WERI-Rb-1 (cell line): ENCODE data around the gene RNU6-7.

ENCODE experiments used
- DNase-seq: peaks from one replicate; pipeline ENCODE4 v3.0.0-alpha.2; 2020
- H3K27ac ChIP-seq: fragments of 250-450 bp; sonication (Bioruptor Pico); 2 replicates; pipeline ENCODE4 v1.5.1; 2020; ENCODE audit warnings: mild to moderate bottlenecking, moderate library complexity
- H3K27me3 ChIP-seq: fragments of 250-450 bp; sonication (Bioruptor Pico); 2 replicates; pipeline ENCODE4 v1.5.1; 2021; ENCODE audit warnings: mild to moderate bottlenecking, low read depth, moderate library complexity; ENCODE audit not compliant: insufficient read depth, severe bottlenecking
- H3K36me3 ChIP-seq: fragments of 250-450 bp; sonication (Bioruptor Pico); 2 replicates; pipeline ENCODE4 v1.5.1; 2020; ENCODE audit warnings: mild to moderate bottlenecking, moderate library complexity
- H3K4me3 ChIP-seq: 2 replicates; pipeline ENCODE4 v1.5.1; 2011; ENCODE audit warnings: low read depth, mild to moderate bottlenecking, control low read depth, low read length
- H3K9me3 ChIP-seq: fragments of 250-450 bp; sonication (Bioruptor Pico); 2 replicates; pipeline ENCODE4 v1.5.1; 2021; ENCODE audit warnings: mild to moderate bottlenecking, moderate library complexity; ENCODE audit not compliant: severe bottlenecking
- TF ChIP-seq, protein P1 (sequence below): IDR thresholded peaks from 2 replicates; pipeline ENCODE4 v1.5.1; 2011; ENCODE audit warnings: low read depth, mild to moderate bottlenecking, control low read depth, inconsistent platforms, low read length

The RNU6-7 gene

DNA sequence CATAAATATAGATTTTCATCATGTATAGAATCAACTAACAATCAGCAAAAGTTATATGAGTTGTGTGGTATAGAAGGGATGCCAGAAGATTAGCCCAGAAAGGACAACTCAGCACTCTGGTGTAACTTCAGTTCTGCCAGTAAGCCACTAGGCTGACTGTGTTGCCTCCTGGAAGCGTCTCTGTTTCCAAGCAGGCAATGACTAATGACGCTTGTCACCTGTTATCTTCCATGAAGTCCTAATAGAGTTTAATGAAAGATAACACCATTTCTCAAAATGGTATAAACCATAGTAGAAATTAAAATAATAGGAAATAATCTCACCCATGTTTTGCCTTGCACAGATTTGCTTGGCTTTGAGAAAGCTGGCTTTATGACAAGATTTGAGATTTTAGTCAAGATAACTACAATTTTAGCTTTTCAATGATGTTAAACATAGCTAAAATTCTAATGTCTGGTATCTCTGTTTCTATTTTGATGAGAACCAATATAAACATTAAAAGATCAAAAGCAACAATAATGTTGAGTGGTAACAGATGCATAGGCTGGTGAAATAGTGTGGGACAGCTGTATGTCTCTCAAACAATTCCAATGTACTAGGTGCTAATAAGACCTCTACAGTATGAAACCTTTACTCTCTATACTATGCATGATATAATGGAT lies 9.0 kb upstream of the RNU6-7 start:
- Histone ChIP-seq H3K9me3 (no peaks in the 10 kb centered on the region), H3K27ac (no peak overlapping the region), H3K27me3 (no peaks in the 10 kb centered on the region), H3K4me3 (no peak overlapping the region), H3K36me3 (no peaks in the 10 kb centered on the region)
- TF ChIP-seq, protein P1, sequence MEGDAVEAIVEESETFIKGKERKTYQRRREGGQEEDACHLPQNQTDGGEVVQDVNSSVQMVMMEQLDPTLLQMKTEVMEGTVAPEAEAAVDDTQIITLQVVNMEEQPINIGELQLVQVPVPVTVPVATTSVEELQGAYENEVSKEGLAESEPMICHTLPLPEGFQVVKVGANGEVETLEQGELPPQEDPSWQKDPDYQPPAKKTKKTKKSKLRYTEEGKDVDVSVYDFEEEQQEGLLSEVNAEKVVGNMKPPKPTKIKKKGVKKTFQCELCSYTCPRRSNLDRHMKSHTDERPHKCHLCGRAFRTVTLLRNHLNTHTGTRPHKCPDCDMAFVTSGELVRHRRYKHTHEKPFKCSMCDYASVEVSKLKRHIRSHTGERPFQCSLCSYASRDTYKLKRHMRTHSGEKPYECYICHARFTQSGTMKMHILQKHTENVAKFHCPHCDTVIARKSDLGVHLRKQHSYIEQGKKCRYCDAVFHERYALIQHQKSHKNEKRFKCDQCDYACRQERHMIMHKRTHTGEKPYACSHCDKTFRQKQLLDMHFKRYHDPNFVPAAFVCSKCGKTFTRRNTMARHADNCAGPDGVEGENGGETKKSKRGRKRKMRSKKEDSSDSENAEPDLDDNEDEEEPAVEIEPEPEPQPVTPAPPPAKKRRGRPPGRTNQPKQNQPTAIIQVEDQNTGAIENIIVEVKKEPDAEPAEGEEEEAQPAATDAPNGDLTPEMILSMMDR, result no peak
- no peak for DNase-seq

GRCh38 chr14:32193532-32193931 lies 8.3 kb upstream of the RNU6-7 start:
- TF ChIP-seq, protein P1, result no peak
- Histone ChIP-seq H3K27me3 (no peaks in the 10 kb centered on the region), H3K36me3 (no peaks in the 10 kb centered on the region), H3K4me3 (no peak overlapping the region), H3K9me3 (no peaks in the 10 kb centered on the region), H3K27ac (no peak overlapping the region)
- no peak for DNase-seq

DNA sequence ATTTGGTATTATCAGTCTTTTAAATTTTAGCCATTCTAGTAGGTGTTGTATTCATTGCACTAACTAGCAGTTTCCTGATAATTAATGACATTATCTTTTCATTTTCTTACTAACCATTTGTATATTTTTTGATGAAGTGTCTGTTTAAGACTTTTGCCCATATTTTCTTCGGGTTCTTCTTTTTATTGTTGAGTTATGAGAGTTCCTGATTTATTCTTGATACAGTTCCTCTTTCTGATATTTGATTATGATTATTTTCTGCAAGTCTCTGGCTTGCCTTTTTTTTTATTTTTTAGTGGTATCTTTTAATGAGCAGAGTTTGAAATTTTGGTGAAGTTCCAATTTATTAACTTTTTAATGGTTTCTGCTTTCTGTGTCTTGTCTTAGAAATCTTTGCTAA lies 6.2 kb upstream of the RNU6-7 start:
- H3K9me3 ChIP-seq, result no peaks in the 10 kb centered on the region
- TF ChIP-seq, protein P1, result no peak
- H3K4me3 ChIP-seq, result no peak overlapping the region

DNA sequence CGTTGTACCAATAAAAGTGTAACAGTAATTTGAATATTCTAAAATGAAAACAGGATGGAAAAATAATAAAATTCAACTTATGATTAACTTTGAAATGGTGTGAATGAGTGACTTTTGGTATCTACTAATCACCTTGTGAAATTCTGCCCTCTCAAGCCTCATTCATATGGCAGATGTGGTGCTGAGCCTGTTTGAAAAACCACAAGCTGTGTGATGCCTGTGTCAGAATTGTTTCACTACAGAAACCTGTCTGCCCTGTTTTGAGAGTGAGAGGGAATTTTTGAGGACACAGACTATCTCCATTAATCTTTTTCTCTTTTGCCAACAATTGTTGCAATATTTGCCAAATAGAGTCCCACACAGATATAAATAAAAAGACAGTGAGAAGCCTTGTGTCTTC lies 3.9 kb upstream of the RNU6-7 start:
- no peaks in the 10 kb centered on the region for H3K27me3 ChIP-seq
- TF ChIP-seq, protein P1, result no peak
- H3K36me3 ChIP-seq, result no peaks in the 10 kb centered on the region
- no peak for DNase-seq
- no peak overlapping the region for H3K4me3 ChIP-seq
- H3K9me3 ChIP-seq, result no peaks in the 10 kb centered on the region
- H3K27ac ChIP-seq, result no peak overlapping the region

More for the DNA sequence above, 6.2 kb upstream of the RNU6-7 start:
- Histone ChIP-seq H3K27ac (no peak overlapping the region), H3K27me3 (no peaks in the 10 kb centered on the region), H3K36me3 (no peaks in the 10 kb centered on the region)
- DNase-seq, result no peak

- peak overlapping the region; percentile 92 for H3K4me3 ChIP-seq
- no peak for DNase-seq
- H3K27me3 ChIP-seq, result no peaks in the 10 kb centered on the region
- TF ChIP-seq, protein P1, result no peak
- H3K27ac ChIP-seq, result no peak overlapping the region
- no peaks in the 10 kb centered on the region for H3K9me3 ChIP-seq
- no peaks in the 10 kb centered on the region for H3K36me3 ChIP-seq
These were observed 1.3 kb upstream of the RNU6-7 start for GRCh38 chr14:32200368-32201192.
